C4-2B (cell line): Measurements from ENCODE around the gene FAM8A1.

ENCODE experiments used
- H3K27ac ChIP-seq: fragments of 450-650 bp; 2 replicates; pipeline ENCODE4 v1.5.1; 2017
- ZFX ChIP-seq: fragments of 450-650 bp; IDR thresholded peaks from 2 replicates; pipeline ENCODE4 v1.6.1; 2017
- TF ChIP-seq, protein P1 (sequence below): fragments of 450-650 bp; conservative IDR thresholded peaks from 2 replicates; pipeline ENCODE4 v1.5.1; 2017; ENCODE audit warnings: mild to moderate bottlenecking

The FAM8A1 gene

DNA sequence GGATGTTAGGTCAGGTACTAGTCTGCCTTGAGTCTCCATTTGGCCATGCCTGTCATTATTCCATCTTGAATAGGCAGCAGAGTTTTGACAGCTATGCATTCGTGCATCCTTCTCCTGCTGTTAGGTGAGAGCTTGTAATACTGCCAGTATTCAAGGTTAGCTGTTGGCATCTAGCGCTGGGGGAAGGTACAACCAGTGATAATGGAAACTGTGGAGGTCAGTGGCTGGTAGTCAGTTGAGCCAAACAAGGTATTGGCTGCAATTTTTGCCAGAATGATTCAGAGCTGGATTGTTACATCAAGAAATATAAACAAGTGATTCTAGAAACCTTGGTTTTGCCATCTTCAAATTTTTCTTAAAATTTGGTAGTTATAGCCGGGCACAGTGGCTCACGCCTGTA, 6.5 kb downstream of the FAM8A1 start:
- H3K27ac ChIP-seq, result no peak overlapping the region
- no peak for TF ChIP-seq ZFX
- TF ChIP-seq, protein P1, sequence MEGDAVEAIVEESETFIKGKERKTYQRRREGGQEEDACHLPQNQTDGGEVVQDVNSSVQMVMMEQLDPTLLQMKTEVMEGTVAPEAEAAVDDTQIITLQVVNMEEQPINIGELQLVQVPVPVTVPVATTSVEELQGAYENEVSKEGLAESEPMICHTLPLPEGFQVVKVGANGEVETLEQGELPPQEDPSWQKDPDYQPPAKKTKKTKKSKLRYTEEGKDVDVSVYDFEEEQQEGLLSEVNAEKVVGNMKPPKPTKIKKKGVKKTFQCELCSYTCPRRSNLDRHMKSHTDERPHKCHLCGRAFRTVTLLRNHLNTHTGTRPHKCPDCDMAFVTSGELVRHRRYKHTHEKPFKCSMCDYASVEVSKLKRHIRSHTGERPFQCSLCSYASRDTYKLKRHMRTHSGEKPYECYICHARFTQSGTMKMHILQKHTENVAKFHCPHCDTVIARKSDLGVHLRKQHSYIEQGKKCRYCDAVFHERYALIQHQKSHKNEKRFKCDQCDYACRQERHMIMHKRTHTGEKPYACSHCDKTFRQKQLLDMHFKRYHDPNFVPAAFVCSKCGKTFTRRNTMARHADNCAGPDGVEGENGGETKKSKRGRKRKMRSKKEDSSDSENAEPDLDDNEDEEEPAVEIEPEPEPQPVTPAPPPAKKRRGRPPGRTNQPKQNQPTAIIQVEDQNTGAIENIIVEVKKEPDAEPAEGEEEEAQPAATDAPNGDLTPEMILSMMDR, result no peak

DNA sequence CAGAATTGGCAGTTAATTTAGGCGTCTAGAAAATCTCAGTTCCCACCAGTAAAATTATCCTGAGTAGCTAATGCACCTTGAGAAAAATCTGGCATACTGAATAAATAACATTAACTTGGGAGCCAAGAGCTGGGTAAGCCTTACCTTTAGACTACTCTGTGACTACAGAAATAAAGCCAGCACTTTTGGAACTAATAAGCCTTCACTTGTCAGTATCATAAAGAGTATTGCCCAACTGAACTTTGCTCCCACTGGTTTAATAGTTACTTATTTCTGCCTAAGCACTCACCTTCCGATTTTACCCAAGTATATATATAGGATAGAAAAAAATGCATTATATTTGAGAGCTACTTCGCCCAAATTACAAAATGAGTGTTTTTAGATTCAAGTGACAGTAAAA, 10.7 kb downstream of the FAM8A1 start:
- no peak overlapping the region for H3K27ac ChIP-seq
- no peak for TF ChIP-seq ZFX
- TF ChIP-seq, protein P1, result no peak

DNA sequence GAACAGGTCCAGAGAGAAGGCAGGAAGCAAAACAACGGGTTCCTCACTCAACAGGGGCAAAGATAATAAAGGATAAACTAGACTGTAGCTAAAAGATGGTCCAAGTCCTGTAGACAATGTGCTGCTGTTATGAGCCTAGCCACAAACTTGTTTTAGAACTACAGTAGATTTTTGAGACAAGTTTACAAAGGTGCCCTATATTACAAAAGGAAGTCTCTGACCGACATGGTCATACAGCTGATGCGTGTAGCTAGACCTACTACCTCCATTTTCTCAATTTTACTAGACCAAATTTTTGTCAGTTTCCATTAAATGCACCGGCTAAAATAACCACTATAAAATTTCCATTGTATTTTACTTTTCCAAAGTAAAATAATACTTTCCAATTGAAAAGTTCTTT, 11.9 kb downstream of the FAM8A1 start:
- H3K27ac ChIP-seq, result no peak overlapping the region
- TF ChIP-seq, protein P1, result no peak
- TF ChIP-seq ZFX, result no peak

GRCh38 chr6:17615794-17616193, 15.7 kb downstream of the FAM8A1 start:
- TF ChIP-seq, protein P1, result no peak
- no peak for TF ChIP-seq ZFX
- H3K27ac ChIP-seq, result no peak overlapping the region

GRCh38 chr6:17621003-17621402, 20.9 kb downstream of the FAM8A1 start:
- no peak overlapping the region for H3K27ac ChIP-seq
- no peak for TF ChIP-seq ZFX
- TF ChIP-seq, protein P1, result no peak

DNA sequence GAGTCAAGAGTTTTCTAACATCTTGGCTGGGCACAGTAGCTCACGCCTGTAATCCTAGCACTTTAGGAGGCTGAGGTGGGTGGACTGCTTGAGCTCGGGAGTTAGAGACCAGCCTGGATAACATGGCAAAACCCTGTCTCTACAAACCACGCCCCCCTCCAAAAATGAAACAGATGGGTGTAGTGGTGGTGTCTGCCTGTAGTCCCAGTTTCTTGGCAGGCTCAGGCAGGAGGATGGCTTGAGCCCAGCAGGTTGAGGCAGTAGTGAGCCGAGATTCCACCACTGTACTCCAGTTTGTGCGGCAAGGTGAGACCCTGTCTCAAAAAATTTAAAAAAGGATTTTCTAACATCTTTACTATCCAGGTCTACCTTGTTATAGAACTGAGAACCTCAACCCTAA, 22.0 kb downstream of the FAM8A1 start:
- no peak for TF ChIP-seq ZFX
- no peak overlapping the region for H3K27ac ChIP-seq

GRCh38 chr6:17624396-17624795, 24.3 kb downstream of the FAM8A1 start:
- TF ChIP-seq ZFX, result no peak
- TF ChIP-seq, protein P1, result no peak
- no peak overlapping the region for H3K27ac ChIP-seq

DNA sequence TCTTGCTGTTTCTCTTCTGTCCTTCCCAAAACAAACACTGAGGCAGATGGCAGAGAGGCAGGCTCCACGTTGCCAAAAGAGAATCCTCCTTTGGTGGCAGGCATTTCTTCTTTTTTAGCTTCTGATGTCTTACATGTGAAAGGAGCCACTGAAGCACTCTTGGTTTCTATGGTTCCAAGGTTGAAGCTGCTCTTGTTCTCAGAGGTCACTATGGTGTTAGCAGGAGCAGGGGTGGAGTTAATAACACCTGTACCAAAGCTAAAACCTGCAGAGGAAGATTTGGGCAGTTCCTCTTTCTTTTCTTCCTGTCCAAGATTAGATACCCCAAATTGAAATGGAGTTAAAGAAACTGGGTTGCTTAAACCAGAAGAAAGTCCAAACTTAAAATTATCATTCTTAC, 28.8 kb downstream of the FAM8A1 start:
- H3K27ac ChIP-seq, result peak overlapping the region; percentile 65; the same call in 1 of the 2 replicates

More for the DNA sequence above, 28.8 kb downstream of the FAM8A1 start:
- TF ChIP-seq, protein P1, result no peak
- TF ChIP-seq ZFX, result no peak
